CD1c-positive myeloid dendritic cell (primary cell): Measurements from ENCODE around the gene EML4.
A peak's percentile ranks its signal among the peaks of the same experiment; 100 is the strongest.
"Not testable (repeated sequence)": the region's sequence is repeated elsewhere in the genome, so short reads cannot be mapped to it uniquely, and the experiment has no call there.

Experiments used
- DNase-seq: peaks from one replicate; pipeline ENCODE4 v3.0.0-alpha.2; 2016; ENCODE audit errors: extremely low spot score

The EML4 gene

DNA sequence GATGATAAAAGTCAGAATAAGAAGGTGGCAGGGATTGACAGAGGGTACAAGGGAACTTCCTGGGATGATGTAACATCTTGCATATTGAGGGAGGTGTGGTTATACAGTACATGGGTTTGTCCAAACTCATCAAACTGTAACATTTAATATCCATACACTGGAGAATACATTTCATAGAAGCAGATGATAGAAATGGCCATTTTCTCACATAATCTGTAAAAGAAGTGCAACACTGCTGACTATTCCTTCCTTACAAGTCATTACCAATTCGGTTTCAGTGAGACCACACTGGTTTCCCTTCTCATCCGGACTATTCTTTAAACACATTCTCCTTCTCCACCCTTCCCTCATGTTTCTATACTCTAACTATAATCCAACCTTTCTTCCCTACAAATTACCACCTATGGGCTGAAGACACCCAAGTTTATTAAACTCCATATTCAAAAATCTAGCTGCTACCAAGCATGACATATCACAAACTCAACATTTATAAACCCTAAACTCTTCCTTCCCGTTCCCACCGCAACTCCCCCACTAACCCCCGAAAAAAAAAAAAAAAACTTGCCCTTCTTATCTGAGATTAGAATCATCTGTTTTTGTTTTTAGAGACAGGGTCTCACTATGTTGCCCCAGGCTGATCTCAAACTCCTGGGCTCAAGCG is 190.3 kb downstream of the EML4 start:
- DNase-seq: no peak

- peak; percentile 59 for DNase-seq
These were observed 190.9 kb downstream of the EML4 start for GRCh38 chr2:42359965-42360483.

DNA sequence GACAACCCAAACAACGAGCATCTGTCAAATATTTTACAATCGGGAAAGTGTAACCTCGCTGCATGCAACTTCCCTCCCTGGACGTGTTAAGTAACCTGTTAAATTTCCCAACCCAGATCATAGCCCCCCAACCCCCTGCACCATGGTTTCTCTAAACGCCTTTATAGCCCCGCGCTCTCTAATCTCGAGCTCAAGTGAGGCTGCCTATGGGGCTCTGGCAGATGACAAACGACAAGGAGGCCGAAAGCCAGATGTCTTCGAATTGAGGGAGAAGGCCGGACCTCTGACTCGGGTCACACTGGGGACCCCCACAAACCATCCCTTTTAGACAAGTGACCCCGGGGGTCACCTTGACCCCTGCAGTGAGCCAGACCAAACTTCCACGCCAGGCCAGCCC is 191.3 kb downstream of the EML4 start:
- no peak for DNase-seq

DNA sequence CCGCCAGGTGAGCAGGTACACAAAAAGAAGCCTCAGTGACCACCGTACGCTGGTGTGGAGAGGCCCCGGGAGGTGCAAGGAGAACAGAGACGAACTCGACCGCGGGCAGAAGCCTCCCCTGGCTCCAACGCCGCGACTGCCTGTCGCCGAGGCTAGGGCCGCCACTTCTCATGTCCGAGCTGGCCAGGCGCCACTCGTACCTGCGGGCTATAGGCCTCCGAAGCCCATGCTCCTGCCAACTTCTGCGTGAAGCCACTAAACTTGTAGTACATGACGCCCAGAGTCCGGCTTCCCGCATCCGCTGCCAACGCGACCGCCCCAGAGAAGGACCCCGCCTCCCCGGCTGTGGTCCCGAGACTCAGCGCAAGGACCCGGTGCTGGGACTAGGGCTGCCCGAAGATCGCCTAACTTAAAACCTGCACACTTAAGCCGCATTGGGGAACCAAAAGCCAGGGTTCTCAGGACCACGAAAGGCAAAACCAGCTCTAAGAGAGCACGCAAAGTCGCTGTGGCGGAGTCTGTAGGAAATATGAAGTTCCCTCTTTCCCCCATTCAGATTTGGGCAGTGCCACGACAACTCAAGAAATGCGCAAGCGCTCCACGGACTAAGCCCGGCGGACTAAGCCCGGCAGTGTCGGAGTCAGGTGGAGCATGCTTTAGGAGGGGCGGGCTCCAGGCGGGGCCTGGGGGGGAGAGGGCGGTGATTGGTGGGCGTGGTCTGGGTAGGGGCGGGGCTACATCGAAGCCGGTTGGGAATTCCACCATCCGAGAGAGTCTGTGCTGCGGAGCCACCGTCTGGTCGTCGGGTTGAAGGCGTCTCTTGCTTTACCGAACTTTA is 192.0 kb downstream of the EML4 start, which contains the start of gene COX7A2L:
COX7A2L (minus strand) TSS at position 328 of the 838 bp plus-strand sequence; CDS start at position 272, 56 bp downstream.
- peak; percentile 97 for DNase-seq

DNA sequence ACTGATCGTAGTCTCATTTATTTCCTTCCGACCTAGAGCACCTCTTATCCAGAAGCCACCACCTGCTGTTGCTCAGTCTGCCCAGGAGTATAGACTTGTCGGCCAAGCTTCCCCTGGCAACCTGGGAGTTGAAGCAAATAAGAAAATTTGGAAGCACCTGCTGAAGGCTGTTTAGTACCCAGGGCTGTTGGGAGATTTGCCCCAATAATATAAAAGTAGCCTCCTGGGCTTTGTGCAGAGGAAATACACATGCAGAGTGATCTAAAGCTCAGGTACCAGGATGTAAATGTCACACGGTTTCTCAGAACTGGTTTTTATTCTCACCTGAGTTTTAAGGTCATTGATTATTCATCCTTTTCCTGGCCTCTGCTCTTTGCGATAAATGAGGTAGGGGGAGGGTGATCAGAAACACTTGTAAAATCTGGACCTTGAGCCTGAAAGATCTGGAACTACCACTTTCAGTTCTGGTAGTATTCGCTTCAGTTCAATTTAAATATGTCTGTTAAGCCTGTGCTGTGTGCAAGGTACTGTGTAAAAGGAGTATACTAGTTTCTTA is 192.7 kb downstream of the EML4 start:
- no peak for DNase-seq

DNA sequence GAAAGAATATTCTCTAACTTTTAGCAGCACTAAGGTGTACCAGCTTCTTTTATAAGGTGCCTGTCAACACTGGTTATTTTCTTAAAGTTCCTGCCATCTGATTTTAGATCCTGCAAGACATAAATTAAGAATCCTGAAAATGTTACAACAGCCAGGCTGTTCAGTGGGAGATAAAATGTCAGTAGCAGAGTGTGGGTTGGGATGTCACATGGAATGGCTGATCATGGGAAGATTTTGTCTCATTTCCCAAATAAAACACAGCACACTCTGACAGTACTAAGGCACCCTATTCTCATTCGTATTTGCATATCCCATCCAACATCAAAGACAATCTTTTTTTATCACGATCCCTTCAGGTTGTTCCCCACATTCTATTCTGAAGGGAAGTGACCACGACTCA is 194.3 kb downstream of the EML4 start:
- DNase-seq: no peak

- no peak for DNase-seq
These were observed 195.5 kb downstream of the EML4 start for GRCh38 chr2:42364658-42365057.

- DNase-seq: no peak
These were observed 197.3 kb downstream of the EML4 start for GRCh38 chr2:42366411-42366810.

GRCh38 chr2:42367835-42368234 is 198.7 kb downstream of the EML4 start:
- no peak for DNase-seq

GRCh38 chr2:42368817-42369531 is 199.8 kb downstream of the EML4 start:
- no peak for DNase-seq

GRCh38 chr2:42369532-42370229 is 200.5 kb downstream of the EML4 start:
- DNase-seq: no peak

- DNase-seq: no peak
These were observed 202.7 kb downstream of the EML4 start for GRCh38 chr2:42371611-42372473.

DNA sequence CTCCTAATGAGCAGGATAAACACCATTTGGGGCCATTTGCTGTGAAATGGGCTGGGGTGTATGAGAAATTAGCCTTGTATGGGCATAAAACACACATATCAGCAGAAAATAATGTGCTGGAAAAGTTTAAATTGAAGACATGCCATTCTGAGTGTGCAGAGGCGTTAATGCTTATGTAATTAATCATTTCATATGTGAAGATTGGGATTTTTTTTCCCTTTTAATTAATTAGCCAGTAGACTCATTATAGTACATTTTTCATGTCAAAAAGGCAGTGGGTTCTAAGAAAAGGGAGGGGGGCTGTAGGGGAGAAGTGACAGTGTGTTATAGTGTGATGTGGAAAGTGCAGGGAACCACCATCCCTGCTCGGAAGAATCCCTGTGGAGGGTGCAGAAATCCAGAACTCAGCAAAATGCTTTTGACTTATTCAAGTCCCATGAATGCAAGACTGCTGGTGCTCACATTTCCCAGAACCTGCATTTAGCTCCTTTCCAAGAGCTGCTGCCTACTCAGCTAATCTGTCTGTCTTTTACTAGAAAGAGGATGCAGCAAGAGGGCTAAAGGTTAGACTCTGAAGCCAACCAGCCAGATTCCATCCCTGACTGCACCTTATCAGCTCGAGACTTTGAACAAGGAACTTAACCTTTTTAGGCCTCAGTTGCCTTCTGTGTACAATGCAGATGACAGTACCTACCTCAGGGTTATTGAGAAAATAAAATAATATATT is 203.5 kb downstream of the EML4 start:
- no peak for DNase-seq

GRCh38 chr2:42376758-42377157 is 207.6 kb downstream of the EML4 start:
- DNase-seq: no peak

DNA sequence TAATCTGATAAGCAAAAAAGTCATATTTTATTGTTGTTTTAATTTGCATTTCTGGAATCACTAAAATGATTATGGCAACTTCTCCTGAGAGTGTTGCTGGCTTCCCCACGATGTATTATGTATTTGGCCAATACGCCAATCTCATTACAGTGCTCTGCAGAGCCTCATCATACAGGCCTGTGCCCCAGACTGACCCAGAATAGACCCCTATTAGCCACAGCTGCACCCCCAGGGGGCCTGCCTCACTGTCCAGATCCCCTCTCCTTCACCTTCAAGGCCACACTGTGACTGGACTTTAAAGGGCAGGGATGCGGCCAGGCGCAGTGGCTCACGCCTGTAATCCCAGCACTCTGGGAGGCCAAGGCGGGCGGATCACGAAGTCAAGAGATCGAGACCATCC is 209.3 kb downstream of the EML4 start:
- no peak for DNase-seq

DNA sequence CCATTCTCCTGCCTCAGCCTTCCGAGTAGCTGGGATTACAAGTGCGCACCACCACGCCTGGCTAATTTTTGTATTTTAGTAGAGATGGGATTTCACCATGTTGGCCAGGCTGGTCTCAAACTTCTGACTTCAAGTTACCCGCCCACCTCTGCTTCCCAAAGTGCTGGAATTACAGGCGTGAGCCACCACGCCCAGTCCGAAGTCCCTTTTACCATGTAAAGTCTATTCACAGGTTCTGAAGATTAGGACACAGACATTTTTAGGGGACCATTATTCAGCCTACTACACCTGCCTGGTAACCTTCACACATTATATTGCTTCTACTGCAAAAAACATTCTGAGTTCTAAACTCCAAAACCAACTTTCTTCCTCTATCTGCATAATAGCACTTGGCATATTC is 210.9 kb downstream of the EML4 start:
- DNase-seq: not testable (repeated sequence)

GRCh38 chr2:42382144-42382543 is 213.0 kb downstream of the EML4 start:
- DNase-seq: no peak
